OCI-LY1 (cell line): ENCODE results near the gene SLC27A1.
A peak's percentile ranks its signal among the peaks of the same experiment; 100 is the strongest.

ENCODE experiments used
- H2AFZ ChIP-seq: fragments of 200-600 bp; sonication (generic), shearing (Covaris generic); 2 replicates; pipeline ENCODE4 v1.6.0; 2014; ENCODE audit warnings: antibody characterized with exemption, mild to moderate bottlenecking, low read length
- H3F3A ChIP-seq: fragments of 200-600 bp; sonication (generic), shearing (Covaris generic); 2 replicates; pipeline ENCODE4 v1.6.0; 2014; ENCODE audit warnings: mild to moderate bottlenecking, antibody characterized with exemption, low read length, moderate library complexity; ENCODE audit not compliant: insufficient read depth
- H3K27ac ChIP-seq: fragments of 200-600 bp; sonication (generic); 2 replicates; pipeline ENCODE4 v1.5.1; 2014; ENCODE audit warnings: low read length, mixed run types, mild to moderate bottlenecking, low read depth; ENCODE audit not compliant: poor library complexity, severe bottlenecking
- H3K27me3 ChIP-seq: fragments of 200-600 bp; sonication (generic); 2 replicates; pipeline ENCODE4 v1.6.0; 2014; ENCODE audit warnings: antibody characterized with exemption, mild to moderate bottlenecking, low read length, moderate library complexity; ENCODE audit not compliant: insufficient read depth
- H3K36me3 ChIP-seq: fragments of 200-600 bp; sonication (generic); 2 replicates; pipeline ENCODE4 v1.6.1; 2014; ENCODE audit warnings: mild to moderate bottlenecking, antibody characterized with exemption, low read length, moderate library complexity, mixed read lengths; ENCODE audit not compliant: insufficient read depth
- H3K4me1 ChIP-seq: fragments of 200-600 bp; sonication (generic); 2 replicates; pipeline ENCODE4 v1.5.1; 2014; ENCODE audit warnings: mild to moderate bottlenecking, low read length, moderate library complexity; ENCODE audit not compliant: insufficient read depth, severe bottlenecking
- H3K4me2 ChIP-seq: fragments of 200-600 bp; sonication (generic), shearing (Covaris generic); 2 replicates; pipeline ENCODE4 v1.6.1; 2014; ENCODE audit warnings: low read length
- H3K4me3 ChIP-seq: fragments of 200-600 bp; sonication (generic); 2 replicates; pipeline ENCODE4 v1.5.1; 2014; ENCODE audit warnings: low read length, low read depth, mild to moderate bottlenecking, mixed read lengths; ENCODE audit not compliant: poor library complexity, severe bottlenecking
- H3K79me2 ChIP-seq: fragments of 200-600 bp; shearing (Covaris generic); 2 replicates; pipeline ENCODE4 v1.6.1; 2016; ENCODE audit warnings: mixed run types, low read length, mixed read lengths; ENCODE audit not compliant: insufficient read depth
- H3K9ac ChIP-seq: fragments of 200-600 bp; sonication (generic), shearing (Covaris generic); 2 replicates; pipeline ENCODE4 v1.6.1; 2014; ENCODE audit warnings: mild to moderate bottlenecking, low read length, mixed read lengths
- H3K9me2 ChIP-seq: fragments of 200-600 bp; sonication (generic), shearing (Covaris generic); 2 replicates; pipeline ENCODE4 v1.6.1; 2014; ENCODE audit warnings: low read depth, mild to moderate bottlenecking, low read length, mixed read lengths
- H3K9me3 ChIP-seq: fragments of 200-600 bp; shearing (Covaris generic); 2 replicates; pipeline ENCODE4 v1.6.1; 2014; ENCODE audit warnings: low read length, mixed read lengths
- H4K20me1 ChIP-seq: fragments of 200-600 bp; sonication (generic), shearing (Covaris generic); 2 replicates; pipeline ENCODE4 v1.6.0; 2016; ENCODE audit warnings: mild to moderate bottlenecking, low read length; ENCODE audit not compliant: insufficient read depth
- CTCF ChIP-seq: fragments of 200-600 bp; sonication (generic), shearing (Covaris generic); IDR thresholded peaks from 2 replicates; pipeline ENCODE4 v1.5.1; 2017; ENCODE audit warnings: mild to moderate bottlenecking, antibody characterized with exemption, low read length, moderate library complexity, mixed read lengths
- EZH2 ChIP-seq: fragments of 200-600 bp; sonication (generic), shearing (Covaris generic); IDR thresholded peaks from 2 replicates; pipeline ENCODE4 v1.8.0; 2017; ENCODE audit warnings: borderline replicate concordance, mixed run types, mild to moderate bottlenecking, antibody characterized with exemption, low read length, moderate library complexity, mixed read lengths

SLC27A1 gene

GRCh38 chr19:17441241-17442021 lies 28.9 kb upstream of the SLC27A1 start:
- H3K27ac ChIP-seq, result no peak overlapping the region
- peaks cover 4% of the 10 kb centered on the region; the same call in 1 of the 2 replicates for H3K9me3 ChIP-seq
- H3K9me2 ChIP-seq, result no peaks in the 10 kb centered on the region
- H3K9ac ChIP-seq, result no peak overlapping the region
- H3K36me3 ChIP-seq, result no peaks in the 10 kb centered on the region
- no peak overlapping the region for H3K4me3 ChIP-seq
- no peaks in the 10 kb centered on the region for H4K20me1 ChIP-seq
- H3K79me2 ChIP-seq, result no peaks in the 10 kb centered on the region
- TF ChIP-seq EZH2, result no peak
- TF ChIP-seq CTCF, result peak; percentile 63
- no peaks in the 10 kb centered on the region for H3K4me1 ChIP-seq
- H3K27me3 ChIP-seq, result peaks cover 8% of the 10 kb centered on the region; the same call in 1 of the 2 replicates
- H3F3A ChIP-seq, result no peaks in the 10 kb centered on the region
- H3K4me2 ChIP-seq, result no peak overlapping the region
- no peak overlapping the region for H2AFZ ChIP-seq

- no peak overlapping the region for H3K4me3 ChIP-seq
- no peaks in the 10 kb centered on the region for H3K4me1 ChIP-seq
- no peaks in the 10 kb centered on the region for H4K20me1 ChIP-seq
- no peaks in the 10 kb centered on the region for H3K79me2 ChIP-seq
- H3F3A ChIP-seq, result no peaks in the 10 kb centered on the region
- H3K9me3 ChIP-seq, result peaks cover 4% of the 10 kb centered on the region; the same call in 1 of the 2 replicates
- no peak for TF ChIP-seq EZH2
- TF ChIP-seq CTCF, result no peak
- H3K9me2 ChIP-seq, result no peaks in the 10 kb centered on the region
- no peak overlapping the region for H3K9ac ChIP-seq
- peaks cover 7% of the 10 kb centered on the region; the same call in 1 of the 2 replicates for H3K27me3 ChIP-seq
- no peak overlapping the region for H3K4me2 ChIP-seq
- H3K27ac ChIP-seq, result no peak overlapping the region
- H3K36me3 ChIP-seq, result no peaks in the 10 kb centered on the region
- H2AFZ ChIP-seq, result no peak overlapping the region
These were observed 24.7 kb upstream of the SLC27A1 start for GRCh38 chr19:17445526-17446165.

- no peaks in the 10 kb centered on the region for H3K4me1 ChIP-seq
- H3K4me2 ChIP-seq, result no peak overlapping the region
- H3F3A ChIP-seq, result no peaks in the 10 kb centered on the region
- no peaks in the 10 kb centered on the region for H3K36me3 ChIP-seq
- TF ChIP-seq CTCF (no peak), EZH2 (no peak)
- no peak overlapping the region for H3K9ac ChIP-seq
- H3K79me2 ChIP-seq, result no peaks in the 10 kb centered on the region
- H3K9me3 ChIP-seq, result no peaks in the 10 kb centered on the region
- H3K27ac ChIP-seq, result no peak overlapping the region
- H3K9me2 ChIP-seq, result no peaks in the 10 kb centered on the region
- peaks cover 7% of the 10 kb centered on the region; the same call in 1 of the 2 replicates for H3K27me3 ChIP-seq
- H3K4me3 ChIP-seq, result no peak overlapping the region
- no peaks in the 10 kb centered on the region for H4K20me1 ChIP-seq
- H2AFZ ChIP-seq, result no peak overlapping the region
These were observed 22.6 kb upstream of the SLC27A1 start for GRCh38 chr19:17447704-17448130.
